ENCODE measurements around the gene DESI1.

- TF ChIP-seq EP300 (IDR thresholded peaks at IDR 0.05; ENCODE audit: low read depth in 2 of 2, low read length in 2 of 2), result no peak
- no peak for TF ChIP-seq EP300 (CRISPR knock-in tag; IDR thresholded peaks at IDR 0.05; ENCODE audit: borderline replicate concordance)
- TF ChIP-seq CC2D1A (CRISPR knock-in tag; IDR thresholded peaks at IDR 0.05), result no peak
- no peak for TF ChIP-seq ZBTB4 (CRISPR knock-in tag; IDR thresholded peaks at IDR 0.05; ENCODE audit: borderline replicate concordance)
- TF ChIP-seq ZSCAN30 (CRISPR knock-in tag; IDR thresholded peaks at IDR 0.05), result no peak
- TF ChIP-seq CTCF (CRISPR knock-in tag; IDR thresholded peaks at IDR 0.05), result no peak
- TF ChIP-seq EZH2 (conservative IDR thresholded peaks at IDR 0.05; ENCODE audit: low read depth, low read length), result no peak
- no peak for TF ChIP-seq RFX5 (IDR thresholded peaks at IDR 0.05; ENCODE audit: low read depth, low read length)
- no peak for TF ChIP-seq ZNF543 (CRISPR knock-in tag; IDR thresholded peaks at IDR 0.05)
Measured at GRCh38 chr22:41555325-41555982, 65.4 kb downstream of the DESI1 start.

Measured in HepG2 (cell line).